Astrocyte (in vitro differentiated cells and primary cell): ENCODE data around the gene RITA1. TPM values are rescaled to one million over a fixed set of nuclear protein-coding genes. Genes with fewer than 3 reads are reported as not detected.

Source experiments
- DNase-seq: peaks from one replicate; pipeline ENCODE4 v3.0.0-alpha.2; 2010; ENCODE audit warnings: low read depth
- FAIRE-seq: peaks from 2 replicates; lab custom pipeline; 2011; peaks lifted over from hg19 to GRCh38; lab: Jason Lieb, UNC
- H2AFZ ChIP-seq: 2 replicates; pipeline ENCODE4 v1.6.0; 2012; ENCODE audit warnings: low read depth, low read length, inconsistent platforms
- H3K27ac ChIP-seq: 2 replicates; pipeline ENCODE4 v1.5.1; 2011; ENCODE audit warnings: low read depth, low read length, inconsistent platforms
- H3K27me3 ChIP-seq: 2 replicates; pipeline ENCODE4 v1.6.0; 2011; ENCODE audit warnings: low read length, inconsistent platforms; ENCODE audit not compliant: insufficient read depth
- H3K36me3 ChIP-seq: 2 replicates; pipeline ENCODE4 v1.5.1; 2011; ENCODE audit warnings: low read length, inconsistent platforms; ENCODE audit not compliant: insufficient read depth
- H3K4me1 ChIP-seq: 2 replicates; pipeline ENCODE4 v1.5.1; 2011; ENCODE audit warnings: low read length, inconsistent platforms; ENCODE audit not compliant: insufficient read depth
- H3K4me2 ChIP-seq: 2 replicates; pipeline ENCODE4 v1.6.0; 2012; ENCODE audit warnings: low read length, inconsistent platforms
- H3K4me3 ChIP-seq: 2 replicates; pipeline ENCODE4 v1.5.1; 2011; ENCODE audit warnings: low read depth, mild to moderate bottlenecking, low read length, inconsistent platforms; ENCODE audit not compliant: insufficient read depth
- H3K79me2 ChIP-seq: 2 replicates; pipeline ENCODE4 v1.6.0; 2012; ENCODE audit warnings: mild to moderate bottlenecking, low read length, inconsistent platforms; ENCODE audit not compliant: insufficient read depth
- H3K9ac ChIP-seq: 2 replicates; pipeline ENCODE4 v1.6.0; 2012; ENCODE audit warnings: mild to moderate bottlenecking, low read length, inconsistent platforms
- H3K9me3 ChIP-seq: 2 replicates; pipeline ENCODE4 v1.5.1; 2012; ENCODE audit warnings: low read depth, mild to moderate bottlenecking, low read length, inconsistent platforms; ENCODE audit not compliant: insufficient read depth
- H4K20me1 ChIP-seq: 2 replicates; pipeline ENCODE4 v1.6.0; 2012; ENCODE audit warnings: low read length, inconsistent platforms; ENCODE audit not compliant: insufficient read depth
- H3K27ac Mint-ChIP-seq: one replicate; pipeline ENCODE4 v1.8.0; 2021; ENCODE audit warnings: mild to moderate bottlenecking, mixed read lengths; ENCODE audit not compliant: unreplicated experiment
- H3K27me3 Mint-ChIP-seq: one replicate; pipeline ENCODE4 v1.8.0; 2021; ENCODE audit warnings: low read depth, mixed read lengths; ENCODE audit not compliant: unreplicated experiment
- H3K36me3 Mint-ChIP-seq: one replicate; pipeline ENCODE4 v1.8.0; 2021; ENCODE audit warnings: low read depth, mixed read lengths; ENCODE audit not compliant: unreplicated experiment
- H3K4me1 Mint-ChIP-seq: one replicate; pipeline ENCODE4 v1.8.0; 2021; ENCODE audit warnings: low read depth, mixed read lengths; ENCODE audit not compliant: unreplicated experiment
- H3K4me3 Mint-ChIP-seq: one replicate; pipeline ENCODE4 v1.8.0; 2021; ENCODE audit warnings: mild to moderate bottlenecking, moderate library complexity, mixed read lengths; ENCODE audit not compliant: unreplicated experiment
- H3K9me3 Mint-ChIP-seq: one replicate; pipeline ENCODE4 v1.8.0; 2021; ENCODE audit warnings: mild to moderate bottlenecking, mixed read lengths; ENCODE audit not compliant: unreplicated experiment
- EZH2 ChIP-seq: IDR thresholded peaks from 2 replicates; pipeline ENCODE4 v1.6.1; 2012; ENCODE audit warnings: mild to moderate bottlenecking, low read length, inconsistent platforms; ENCODE audit not compliant: insufficient read depth
- total RNA-seq: library from RNA; stranded (reverse); gene quantifications from 2 replicates; pipeline ENCODE4 v1.2.1, GENCODE V29; 2021
- TF ChIP-seq, protein P1 (sequence below): IDR thresholded peaks from 2 replicates; pipeline ENCODE4 v1.5.1; 2011; ENCODE audit warnings: low read depth, mild to moderate bottlenecking, inconsistent platforms, low read length, moderate library complexity; ENCODE audit not compliant: insufficient read depth

The RITA1 gene
- total RNA-seq, 1 donor from 2014 or later = 23.5 TPM

DNA sequence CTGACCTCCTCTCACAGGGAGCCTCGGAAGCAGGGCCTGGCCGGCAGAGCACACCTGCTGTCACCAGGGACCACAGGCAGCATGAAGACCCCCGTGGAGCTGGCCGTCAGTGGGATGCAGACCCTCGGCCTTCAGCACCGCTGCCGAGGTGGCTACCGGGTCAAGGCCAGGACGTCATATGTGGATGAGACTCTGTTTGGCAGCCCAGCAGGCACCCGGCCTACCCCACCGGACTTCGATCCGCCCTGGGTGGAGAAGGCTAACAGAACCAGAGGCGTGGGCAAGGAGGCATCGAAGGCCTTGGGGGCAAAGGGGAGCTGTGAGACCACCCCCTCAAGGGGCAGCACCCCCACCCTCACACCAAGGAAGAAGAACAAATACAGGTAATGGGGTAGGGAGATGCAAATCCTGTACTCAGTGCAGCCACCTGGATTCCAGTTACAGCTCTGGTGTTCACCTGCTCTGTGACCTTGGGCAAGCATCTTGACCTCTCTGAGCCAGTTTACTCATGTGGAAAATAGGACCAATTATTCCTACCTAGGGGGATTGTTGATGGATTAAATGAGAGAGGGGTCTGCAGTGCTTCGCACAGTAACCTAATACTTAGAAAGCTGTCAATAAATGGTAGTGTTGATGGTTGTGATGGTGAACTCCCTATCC is 1.3 kb downstream of the RITA1 start:
- Histone ChIP-seq H3K4me1 (peaks cover 6% of the 10 kb centered on the region), H2AFZ (no peak overlapping the region), H3K9me3 (no peaks in the 10 kb centered on the region), H3K27me3 (no peaks in the 10 kb centered on the region), H3K4me2 (peak overlapping the region; percentile 85), H3K27ac (no peak overlapping the region), H3K4me3 (peak overlapping the region; percentile 86), H3K36me3 (peaks cover 3% of the 10 kb centered on the region), H3K79me2 (peaks cover 59% of the 10 kb centered on the region), H4K20me1 (peaks cover 6% of the 10 kb centered on the region), H3K9ac (peak overlapping the region; percentile 98)
- H3K4me1 Mint-ChIP-seq = peaks cover 6% of the 10 kb centered on the region
- TF ChIP-seq EZH2 = no peak
- TF ChIP-seq, protein P1, sequence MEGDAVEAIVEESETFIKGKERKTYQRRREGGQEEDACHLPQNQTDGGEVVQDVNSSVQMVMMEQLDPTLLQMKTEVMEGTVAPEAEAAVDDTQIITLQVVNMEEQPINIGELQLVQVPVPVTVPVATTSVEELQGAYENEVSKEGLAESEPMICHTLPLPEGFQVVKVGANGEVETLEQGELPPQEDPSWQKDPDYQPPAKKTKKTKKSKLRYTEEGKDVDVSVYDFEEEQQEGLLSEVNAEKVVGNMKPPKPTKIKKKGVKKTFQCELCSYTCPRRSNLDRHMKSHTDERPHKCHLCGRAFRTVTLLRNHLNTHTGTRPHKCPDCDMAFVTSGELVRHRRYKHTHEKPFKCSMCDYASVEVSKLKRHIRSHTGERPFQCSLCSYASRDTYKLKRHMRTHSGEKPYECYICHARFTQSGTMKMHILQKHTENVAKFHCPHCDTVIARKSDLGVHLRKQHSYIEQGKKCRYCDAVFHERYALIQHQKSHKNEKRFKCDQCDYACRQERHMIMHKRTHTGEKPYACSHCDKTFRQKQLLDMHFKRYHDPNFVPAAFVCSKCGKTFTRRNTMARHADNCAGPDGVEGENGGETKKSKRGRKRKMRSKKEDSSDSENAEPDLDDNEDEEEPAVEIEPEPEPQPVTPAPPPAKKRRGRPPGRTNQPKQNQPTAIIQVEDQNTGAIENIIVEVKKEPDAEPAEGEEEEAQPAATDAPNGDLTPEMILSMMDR = no peak
- FAIRE-seq (no peak), DNase-seq (no peak)
- no peaks in the 10 kb centered on the region for H3K27me3 Mint-ChIP-seq
- no peaks in the 10 kb centered on the region for H3K9me3 Mint-ChIP-seq
- peaks cover 12% of the 10 kb centered on the region for H3K36me3 Mint-ChIP-seq
- peak overlapping the region; percentile 29 for H3K27ac Mint-ChIP-seq
- H3K4me3 Mint-ChIP-seq = peak overlapping the region; percentile 91

DNA sequence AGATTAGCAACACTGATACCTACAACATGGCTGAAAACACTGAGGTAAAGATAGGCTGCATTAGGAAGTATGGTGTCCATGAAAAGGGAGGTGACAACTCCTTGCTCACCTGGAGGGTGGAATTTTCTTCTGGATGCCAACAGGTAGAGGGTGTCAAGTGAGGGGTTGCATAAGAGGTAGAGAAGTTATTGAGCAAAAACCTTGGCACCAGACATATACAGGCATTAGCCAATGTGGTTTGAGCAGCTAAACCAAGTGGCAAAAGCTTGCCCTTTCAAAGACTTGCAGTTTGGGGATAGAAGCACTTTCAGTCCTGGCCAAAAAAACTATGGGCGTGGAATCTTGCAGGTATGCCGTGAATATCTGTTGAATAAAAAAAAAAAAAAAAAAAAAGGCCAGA is 3.8 kb downstream of the RITA1 start:
- peaks cover 3% of the 10 kb centered on the region for H3K36me3 ChIP-seq
- Mint-ChIP-seq H3K4me1 (peaks cover 21% of the 10 kb centered on the region), H3K27me3 (no peaks in the 10 kb centered on the region), H3K36me3 (peaks cover 12% of the 10 kb centered on the region), H3K9me3 (no peaks in the 10 kb centered on the region), H3K27ac (no peak overlapping the region), H3K4me3 (no peak overlapping the region)
- TF ChIP-seq, protein P1 = no peak
- no peak for TF ChIP-seq EZH2
- no peak overlapping the region for H2AFZ ChIP-seq
- H3K27me3 ChIP-seq = no peaks in the 10 kb centered on the region
- no peak overlapping the region for H3K4me3 ChIP-seq
- no peak overlapping the region for H3K9ac ChIP-seq
- H3K9me3 ChIP-seq = no peaks in the 10 kb centered on the region
- no peaks in the 10 kb centered on the region for H4K20me1 ChIP-seq
- no peak overlapping the region for H3K27ac ChIP-seq
- H3K4me2 ChIP-seq = no peak overlapping the region
- DNase-seq (no peak), FAIRE-seq (no peak)
- H3K4me1 ChIP-seq = peaks cover 9% of the 10 kb centered on the region
- peaks cover 33% of the 10 kb centered on the region for H3K79me2 ChIP-seq

DNA sequence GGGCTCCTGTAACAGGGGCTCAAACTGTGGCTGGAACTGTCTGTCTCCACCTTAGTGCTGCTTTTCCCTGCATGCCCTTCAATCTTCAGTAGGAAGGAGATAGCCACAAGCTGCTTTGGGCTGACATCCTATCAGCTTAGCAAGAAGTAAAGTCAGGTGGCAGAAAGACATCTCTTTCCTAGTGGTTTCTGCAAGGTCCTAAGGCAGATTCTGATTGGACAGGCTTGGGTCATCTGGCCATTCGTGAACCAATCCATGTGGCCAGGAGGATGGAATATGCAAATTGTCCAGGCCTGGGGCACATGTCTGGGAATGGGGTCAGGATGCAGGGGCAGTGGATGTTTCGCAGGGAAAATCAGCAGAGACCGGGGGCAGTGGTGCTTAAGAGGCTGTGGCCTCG is 5.2 kb downstream of the RITA1 start:
- H3K4me3 ChIP-seq = no peak overlapping the region
- peaks cover 3% of the 10 kb centered on the region for H3K36me3 ChIP-seq
- no peaks in the 10 kb centered on the region for H3K9me3 ChIP-seq
- FAIRE-seq = no peak
- no peak overlapping the region for H3K4me3 Mint-ChIP-seq
- H3K4me1 ChIP-seq = peaks cover 21% of the 10 kb centered on the region
- peaks cover 26% of the 10 kb centered on the region for H3K4me1 Mint-ChIP-seq
- H3K27ac ChIP-seq = no peak overlapping the region
- no peaks in the 10 kb centered on the region for H4K20me1 ChIP-seq
- no peaks in the 10 kb centered on the region for H3K27me3 ChIP-seq
- H3K9me3 Mint-ChIP-seq = no peaks in the 10 kb centered on the region
- H3K79me2 ChIP-seq = peaks cover 21% of the 10 kb centered on the region
- H3K27ac Mint-ChIP-seq = peak overlapping the region; percentile 62
- H3K4me2 ChIP-seq = no peak overlapping the region
- no peak overlapping the region for H2AFZ ChIP-seq
- TF ChIP-seq, protein P1 = no peak
- no peak for TF ChIP-seq EZH2
- H3K27me3 Mint-ChIP-seq = no peaks in the 10 kb centered on the region
- H3K36me3 Mint-ChIP-seq = peaks cover 12% of the 10 kb centered on the region
- H3K9ac ChIP-seq = no peak overlapping the region
- DNase-seq = peak; percentile 45
